Hematopoietic multipotent progenitor cell treated with erythropoietin and hydrocortisone succinate and interleukin-3 and kit ligand, for 4 days (in vitro differentiated cells): Measurements from ENCODE around the gene FAM53B.
A peak's percentile ranks its signal among the peaks of the same experiment; 100 is the strongest.

Experiments used
- DNase-seq: peaks from one replicate; pipeline ENCODE4 v3.0.0-alpha.2; 2015

FAM53B gene

DNA sequence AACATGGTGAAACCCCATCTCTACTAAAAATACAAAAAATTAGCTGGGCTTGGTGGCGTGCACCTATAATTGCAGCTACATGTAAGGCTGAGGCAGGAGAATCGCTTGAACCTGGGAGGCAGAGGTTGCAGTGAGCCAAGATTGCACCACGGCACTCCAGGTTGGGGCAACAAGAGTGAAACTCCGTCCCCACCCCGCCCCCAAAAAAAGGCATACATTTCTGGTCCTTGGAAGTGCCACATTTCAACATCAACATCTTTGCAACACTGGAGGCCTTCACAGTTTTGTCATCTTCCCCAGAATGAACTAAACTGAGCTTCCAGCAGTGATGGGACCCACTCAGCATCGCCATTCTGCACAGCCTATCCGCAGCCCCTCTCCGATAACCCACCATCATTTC, 36.6 kb downstream of the FAM53B start:
- no peak for DNase-seq

DNA sequence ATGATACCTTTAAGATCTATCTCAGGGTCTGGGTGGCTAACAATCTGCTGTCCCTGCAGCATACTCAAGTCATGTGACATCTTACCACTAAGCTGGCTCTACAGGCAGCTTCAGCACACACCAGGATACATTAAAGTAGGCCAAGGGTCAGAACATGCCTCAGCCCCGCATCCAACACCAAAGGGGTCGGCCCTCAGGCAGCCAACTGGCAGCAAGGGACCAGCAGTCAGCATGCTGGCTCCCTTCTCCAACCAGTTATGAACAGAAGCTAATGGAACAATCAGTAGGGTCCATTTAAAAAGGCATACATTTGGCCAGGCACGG, 37.1 kb downstream of the FAM53B start:
- no peak for DNase-seq

DNA sequence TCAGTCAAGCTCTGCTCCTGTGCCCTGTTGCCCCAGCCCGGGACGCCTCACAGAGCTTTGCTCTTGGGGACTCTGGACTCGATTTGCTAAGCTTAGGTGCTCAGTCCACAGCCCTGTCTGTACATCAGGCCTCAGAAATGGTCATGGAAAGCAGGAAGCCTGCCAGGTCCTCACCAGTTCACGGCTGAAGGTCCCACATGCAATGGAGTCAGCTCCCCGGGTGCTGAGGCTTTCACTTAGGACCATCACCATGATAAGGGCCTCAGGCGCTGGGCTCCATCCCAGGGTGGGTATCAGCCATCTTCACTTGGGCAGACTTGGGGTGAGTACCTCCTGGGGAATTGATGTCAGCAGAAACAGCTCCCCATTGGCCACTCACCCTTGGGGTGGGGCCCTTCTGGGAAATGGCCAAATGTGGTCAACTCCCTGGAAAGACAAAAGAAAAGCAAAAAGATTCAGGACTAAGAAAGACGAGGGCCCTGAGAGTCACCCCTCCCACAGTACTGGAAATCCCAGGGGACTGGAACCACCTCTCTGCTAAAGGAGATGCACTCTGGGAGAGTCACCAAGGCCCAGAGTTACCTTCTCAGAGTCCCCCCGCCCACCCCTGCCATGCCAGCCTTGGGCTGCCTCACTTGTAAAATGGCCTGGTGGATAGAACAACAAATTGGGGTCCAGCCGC, 37.6 kb downstream of the FAM53B start:
- no peak for DNase-seq

DNA sequence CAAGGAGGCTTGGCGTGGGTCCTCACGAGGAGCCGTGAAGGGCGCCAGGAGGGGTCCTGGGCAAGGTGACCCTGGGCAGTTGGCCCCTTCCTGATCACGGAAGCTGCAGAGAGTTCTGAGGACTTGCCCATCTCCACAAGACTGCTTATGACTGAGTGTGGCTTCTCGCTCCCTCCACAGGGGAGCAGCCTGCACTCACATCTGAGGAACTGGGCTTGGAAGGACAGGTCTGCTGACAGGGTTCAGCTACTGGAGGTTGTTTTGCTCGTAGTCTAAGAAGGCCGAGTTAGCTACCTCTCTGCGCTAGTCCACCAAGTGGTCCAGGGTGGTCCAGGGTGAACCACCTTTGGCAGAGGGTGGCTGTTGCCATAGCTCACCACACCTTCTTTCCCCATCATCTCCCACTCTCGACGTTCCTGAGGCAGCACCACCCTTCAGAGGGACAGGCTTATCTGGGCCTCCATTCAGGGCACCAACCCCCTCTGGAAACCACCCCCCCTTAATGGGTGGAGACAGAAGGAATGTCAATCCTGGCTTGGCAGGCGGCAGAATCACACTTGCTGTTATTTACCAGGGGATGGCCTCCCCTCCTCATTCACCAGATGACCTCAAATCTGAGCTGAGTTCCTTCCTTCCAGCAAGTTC, 38.2 kb downstream of the FAM53B start:
- DNase-seq, result peak; percentile 46

DNA sequence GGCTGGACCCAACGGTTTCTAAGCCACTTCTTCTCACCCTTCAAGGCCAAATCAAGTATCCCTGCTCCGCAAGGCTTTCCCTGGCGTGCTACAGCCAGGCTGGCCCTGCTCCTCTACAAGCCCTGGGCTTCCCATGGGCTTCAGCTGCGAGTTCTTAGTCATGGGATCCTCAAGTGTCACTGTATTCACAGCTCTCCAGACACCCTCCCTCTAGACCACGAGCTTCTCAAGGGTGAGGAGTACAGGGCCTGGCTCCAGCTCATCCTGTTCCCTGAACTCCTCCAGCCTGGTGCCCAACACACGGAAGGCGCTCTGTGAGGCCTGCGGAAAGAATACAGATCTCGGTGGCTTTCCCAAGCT, 38.8 kb downstream of the FAM53B start:
- no peak for DNase-seq

DNA sequence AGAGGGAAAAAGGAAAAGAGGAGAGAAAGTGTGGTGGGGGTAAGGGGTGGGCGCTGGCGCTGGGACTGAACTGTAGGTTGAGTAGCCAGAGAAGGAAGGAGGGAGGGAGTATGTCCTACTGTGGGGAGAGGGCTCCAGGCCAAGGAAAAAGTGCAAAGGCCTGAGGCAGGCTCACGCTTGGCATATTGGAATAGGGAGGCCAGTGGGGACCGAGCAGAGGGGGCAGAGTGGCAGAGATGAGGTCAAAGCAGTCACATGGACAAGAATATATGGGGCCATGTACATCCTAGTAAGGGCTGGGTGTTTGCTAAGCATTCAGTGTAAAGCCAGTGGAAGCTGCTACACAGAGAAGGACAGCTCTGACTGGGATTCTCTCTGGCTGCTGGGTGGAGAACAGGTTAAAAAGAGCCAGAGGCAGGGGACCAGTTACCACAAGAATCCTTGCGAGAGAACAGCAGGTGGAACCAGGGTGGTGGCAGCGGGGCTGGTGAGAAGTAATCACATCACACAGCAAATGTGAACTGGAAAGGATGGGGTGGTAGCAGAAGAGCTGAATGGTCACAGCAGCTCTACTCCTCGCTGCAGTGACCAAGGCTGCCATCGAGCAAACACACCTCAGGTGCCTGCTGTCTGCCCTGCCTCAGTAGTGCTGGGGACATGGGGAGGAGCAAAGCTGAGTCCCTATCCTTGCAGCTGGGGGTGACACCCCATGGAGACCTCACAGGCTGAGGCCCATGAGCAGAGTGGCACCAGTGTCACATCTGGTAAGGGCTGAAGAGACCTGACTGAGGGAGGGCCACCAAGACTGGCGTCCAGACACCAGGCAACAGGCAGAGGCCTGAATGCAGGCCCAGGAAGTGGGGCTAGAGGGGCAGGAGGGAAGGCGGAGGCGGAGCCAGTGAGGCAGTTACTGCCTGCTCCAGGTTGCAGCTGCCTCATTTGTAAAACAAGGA, 39.5 kb downstream of the FAM53B start:
- no peak for DNase-seq

DNA sequence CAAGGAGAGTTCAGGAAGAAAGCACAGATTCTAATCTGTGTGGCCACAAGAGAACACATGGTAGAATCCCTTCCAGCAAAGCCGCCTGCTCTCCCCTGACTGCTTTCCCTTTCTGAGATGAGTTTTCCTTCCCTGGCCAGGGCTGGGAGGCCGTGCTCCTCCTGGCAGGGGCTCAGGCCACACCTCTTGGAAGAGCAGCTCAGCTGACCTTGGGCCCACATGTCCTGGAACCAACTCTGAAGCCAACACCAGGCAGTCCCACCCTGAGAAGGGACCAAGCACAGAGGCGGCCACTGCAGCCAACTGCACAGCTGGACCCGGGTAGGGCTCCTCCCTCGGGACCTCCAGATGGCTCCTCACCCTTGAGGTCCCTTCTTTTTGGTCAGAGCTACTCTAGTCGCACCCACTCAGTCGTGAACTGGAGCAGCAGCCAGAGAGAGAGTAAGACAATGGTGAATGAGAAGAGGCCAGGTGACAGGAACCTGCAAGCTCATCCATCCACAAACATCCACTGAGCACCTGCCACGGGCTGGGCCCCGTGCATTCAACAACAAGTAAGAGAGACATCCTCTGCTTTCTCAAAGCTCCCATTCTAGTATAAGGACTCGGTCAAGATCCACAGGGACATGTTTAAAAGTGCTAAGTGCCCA, 40.3 kb downstream of the FAM53B start:
- no peak for DNase-seq

DNA sequence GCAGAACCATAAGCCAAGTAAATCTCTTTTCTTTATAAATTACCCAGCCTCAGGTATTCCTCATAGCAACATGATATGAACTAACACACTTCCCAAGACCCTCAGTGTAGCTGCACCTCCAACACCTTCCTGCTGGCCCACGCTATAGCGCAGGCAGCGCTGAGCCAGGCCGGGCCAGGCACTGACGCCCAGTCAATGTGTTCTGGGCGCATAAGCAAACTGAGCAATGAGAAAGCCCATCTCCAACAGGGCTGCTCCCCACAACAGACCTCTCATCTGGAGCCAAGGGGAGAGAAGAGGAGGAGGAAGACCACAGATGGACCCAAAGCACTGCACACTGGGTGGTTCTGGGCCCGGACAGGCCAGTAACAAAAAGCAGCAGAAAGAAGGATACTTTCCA, 40.8 kb downstream of the FAM53B start:
- DNase-seq, result no peak

DNA sequence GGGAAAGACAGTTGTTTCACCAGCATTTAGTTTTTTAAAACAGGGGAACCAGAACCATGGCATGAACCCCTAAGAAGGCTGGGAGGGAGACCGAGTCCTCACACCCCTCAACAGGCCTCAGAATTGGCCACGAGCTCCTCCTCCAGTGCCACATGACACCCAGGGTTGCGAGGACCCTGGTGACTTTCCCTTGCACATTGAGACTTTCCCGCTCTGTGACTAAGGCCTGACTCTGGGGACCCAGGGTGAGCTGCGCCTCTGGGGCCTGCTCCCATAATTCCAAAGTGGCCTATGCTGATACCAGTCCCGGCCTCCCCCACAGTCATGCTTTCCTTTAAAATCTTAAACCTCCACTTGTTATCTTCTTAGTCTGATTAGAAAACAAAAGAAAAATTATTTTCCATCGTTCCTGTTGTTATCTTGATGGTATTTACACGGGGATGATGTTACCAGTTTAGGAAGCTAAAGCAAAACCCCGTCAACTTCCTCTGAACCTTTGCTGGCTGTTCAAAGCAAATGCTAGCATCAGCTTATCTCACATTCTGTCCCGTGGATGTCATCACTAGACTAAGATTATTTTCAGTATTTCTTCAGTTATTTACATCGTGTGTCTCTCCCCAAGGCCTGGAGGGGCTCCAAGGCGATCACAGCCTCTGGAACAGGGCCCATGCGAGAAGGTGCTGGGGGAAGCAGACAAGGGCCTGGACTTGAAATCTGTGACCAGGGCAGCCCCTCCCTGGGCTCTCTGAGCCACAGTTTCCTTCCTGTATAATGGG, 42.1 kb downstream of the FAM53B start:
- DNase-seq, result peak; percentile 30

DNA sequence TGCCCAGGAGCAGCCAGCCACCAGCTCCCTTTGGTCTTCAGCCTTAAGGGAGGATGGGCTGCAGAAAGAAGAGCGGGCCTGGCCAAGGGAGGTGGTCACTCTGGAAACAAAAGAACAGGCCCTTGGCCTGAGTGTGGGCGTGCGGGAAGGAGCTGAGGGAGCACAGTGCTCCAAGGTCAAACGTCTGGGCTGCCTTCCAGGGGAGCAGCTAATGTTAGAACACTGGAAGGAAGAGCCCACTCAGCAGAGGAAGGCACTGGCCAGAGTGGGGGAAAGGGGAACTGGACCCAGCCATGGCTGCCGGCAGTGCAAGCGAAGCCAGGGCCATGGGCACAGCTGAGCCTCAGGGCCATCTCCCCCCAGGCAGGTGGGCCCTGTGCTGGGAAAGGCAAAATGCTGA, 42.7 kb downstream of the FAM53B start:
- no peak for DNase-seq

DNA sequence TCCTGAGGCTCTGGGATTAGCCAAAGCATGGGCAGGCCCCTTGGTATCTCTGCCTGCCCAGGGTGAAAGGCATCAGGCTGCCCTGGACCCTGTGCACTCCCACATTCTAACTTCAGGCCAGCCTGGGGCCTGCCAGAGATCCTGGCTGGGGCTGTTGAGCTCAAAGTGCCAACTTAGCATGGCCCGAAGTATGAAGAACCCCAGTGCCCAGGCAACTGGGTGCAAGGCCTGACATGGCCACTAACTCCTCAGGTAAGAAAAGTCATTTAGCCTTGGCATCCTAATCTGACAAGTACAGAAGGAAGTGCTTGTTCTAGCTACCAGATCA, 43.2 kb downstream of the FAM53B start:
- no peak for DNase-seq

DNA sequence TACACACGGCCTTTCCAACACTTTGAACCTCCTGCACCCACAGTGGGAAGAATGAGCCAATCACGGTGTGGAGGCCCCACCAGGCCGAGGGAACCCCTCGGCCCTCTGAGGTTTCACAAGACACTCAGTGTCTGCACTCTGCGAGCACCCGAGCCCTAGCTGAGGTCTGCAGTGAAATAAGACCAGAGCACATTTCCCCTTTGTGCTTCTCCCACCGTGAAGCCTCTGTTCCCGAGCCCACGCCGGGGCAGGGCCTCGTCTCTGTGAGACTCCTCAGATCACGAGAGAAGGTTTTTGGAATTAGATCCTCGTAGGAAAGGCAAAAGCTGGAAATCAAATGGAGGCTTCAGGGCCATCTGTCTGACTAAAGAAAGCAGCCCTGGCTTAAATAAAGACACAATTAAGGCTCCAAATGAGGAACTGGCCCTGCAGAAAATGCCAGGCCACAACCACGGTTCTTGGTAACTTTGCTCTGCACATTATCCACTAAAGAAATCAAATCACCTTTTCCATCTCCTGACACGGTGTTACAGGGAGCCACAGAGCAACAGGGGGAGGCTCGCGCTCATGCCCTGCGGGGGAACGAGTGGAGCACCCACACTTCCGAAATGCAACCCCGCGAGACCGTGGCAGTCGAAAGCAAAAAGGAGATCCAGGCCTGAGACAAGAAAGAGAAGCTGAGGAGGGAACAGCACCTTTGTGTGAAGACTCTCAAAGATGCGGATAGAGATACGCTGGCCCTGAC, 43.7 kb downstream of the FAM53B start:
- peak; percentile 47 for DNase-seq

DNA sequence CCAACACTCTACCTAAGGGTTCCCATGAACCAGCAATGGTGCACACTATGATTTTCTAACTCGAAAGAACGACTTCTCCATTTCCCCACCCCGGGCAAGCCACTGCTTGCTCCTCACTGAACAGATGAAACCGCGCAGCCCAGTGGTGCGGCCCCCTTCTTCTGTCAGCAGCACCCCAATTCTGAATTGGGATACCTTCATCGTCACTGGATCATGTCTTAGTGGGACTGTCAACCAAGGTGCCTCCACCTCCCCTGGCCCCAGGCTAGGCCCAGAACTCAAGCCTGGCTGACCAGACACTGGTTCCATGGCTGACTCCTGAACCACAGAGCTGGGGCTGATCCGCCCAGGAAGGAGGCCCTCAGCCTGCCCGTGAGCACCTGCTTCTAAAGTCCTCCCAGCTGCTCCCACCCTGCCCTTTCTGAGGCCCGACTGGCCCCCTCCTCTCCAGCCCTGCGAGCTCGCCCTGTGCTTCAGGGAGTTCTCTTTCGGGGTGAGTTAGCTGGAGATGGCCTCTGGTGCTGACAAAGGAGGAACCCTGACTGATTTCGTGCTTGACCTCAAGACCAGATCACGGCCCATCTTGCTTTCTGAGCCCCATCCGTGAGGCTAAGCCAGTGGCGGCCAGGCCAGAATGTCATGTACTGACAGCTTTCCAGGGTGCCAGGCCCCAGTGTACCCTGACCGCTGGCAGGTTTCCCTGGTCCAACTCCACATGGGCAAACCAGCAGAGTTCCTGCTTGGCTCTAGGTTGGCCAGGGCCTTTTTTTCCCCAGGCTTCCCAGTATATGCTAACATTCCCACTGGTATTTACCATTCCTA, 44.5 kb downstream of the FAM53B start:
- DNase-seq, result no peak

DNA sequence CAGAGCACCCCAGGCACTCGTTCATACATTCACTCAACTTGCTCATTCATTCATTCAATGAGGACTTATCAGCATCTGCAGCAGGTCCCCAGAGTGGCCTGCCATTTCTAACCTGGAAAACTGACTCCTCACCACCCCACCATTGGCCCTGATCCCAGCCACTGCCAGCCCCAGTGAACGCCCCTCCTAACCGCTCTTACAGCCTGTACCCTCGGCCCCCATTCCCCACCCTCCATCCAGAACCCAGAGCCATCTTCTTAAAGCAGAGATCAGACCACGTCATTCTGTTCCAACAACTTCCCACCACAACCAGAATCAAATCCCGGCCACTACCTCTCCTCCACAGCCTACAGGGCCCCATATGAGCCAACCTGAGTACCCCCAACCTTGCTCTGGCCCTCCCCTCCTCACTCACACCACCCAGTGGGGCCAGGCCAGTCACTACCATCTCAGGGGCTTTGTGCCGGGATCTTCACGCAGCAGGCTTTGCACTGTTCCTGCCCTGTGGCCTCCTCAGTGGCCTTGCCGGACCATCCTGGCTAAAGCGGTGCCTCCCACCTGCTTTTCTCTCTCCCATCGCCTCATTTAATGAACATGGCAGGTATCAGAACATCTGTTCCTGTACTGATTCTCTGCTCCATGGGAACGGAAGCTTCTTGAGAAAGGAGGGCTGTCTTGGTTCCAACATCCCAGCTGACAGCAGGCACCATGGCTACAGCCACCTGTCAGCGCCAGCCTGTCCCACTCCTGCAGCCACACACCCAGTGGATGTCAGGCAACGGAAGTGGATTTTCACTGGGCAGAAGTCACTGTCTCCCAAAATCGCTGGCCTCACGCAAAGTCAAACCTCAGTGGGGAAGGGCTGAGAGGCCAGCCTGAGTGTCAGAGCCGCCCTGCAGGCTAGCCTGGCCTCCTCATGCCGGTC, 45.4 kb downstream of the FAM53B start:
- peak; percentile 38 for DNase-seq

DNA sequence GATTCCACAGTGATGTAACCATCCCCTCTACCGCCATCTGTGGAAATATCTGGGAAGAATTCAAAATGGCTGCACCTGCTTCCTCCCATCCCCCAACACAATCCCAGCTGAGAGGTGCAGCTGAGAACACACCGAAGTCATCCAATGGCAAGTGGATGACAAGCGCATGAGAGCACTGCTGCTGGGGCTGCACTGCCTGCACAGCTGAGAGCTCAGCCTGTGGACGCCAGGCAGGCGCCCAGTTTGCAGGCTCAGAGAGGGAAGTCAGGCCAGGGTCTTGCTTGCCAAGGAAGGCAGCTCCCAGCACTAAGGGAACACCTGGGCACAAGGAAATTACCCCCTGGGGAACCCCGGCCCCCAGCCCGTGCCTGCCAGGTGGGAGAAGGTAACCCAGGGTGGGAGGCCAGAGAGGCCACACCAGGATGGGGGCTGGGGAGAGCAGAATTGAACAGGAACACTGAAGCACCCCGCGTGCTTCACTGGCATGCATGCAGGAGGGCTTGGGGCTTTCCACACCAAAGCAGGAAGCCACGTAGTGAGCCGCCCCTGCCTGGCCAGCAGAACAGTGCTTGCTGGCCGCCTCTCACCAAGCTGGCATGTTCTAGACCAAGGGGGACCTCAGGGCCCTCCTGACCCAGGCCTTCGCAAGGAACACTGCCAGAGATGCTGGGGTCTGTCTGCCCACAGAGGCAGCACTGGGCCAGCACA, 46.2 kb downstream of the FAM53B start:
- no peak for DNase-seq

DNA sequence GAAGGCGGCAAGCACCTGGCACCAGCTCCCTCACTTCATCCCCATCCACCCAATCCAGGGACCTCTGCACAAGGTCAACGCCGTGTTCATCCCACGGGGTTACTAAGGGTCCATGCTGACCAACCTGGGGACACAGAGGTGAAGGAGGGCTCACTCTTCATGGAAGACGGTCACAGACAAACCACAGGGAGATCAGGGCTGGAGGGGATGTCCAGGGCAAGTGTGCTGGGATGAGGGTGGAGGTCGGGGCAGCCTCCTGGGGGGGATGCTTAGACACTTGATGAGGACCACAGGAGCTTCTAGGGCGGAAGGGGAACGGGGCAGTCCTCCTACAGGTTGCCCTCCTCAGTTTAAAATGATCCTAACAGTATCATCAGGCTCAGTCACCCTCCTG, 46.7 kb downstream of the FAM53B start:
- no peak for DNase-seq

DNA sequence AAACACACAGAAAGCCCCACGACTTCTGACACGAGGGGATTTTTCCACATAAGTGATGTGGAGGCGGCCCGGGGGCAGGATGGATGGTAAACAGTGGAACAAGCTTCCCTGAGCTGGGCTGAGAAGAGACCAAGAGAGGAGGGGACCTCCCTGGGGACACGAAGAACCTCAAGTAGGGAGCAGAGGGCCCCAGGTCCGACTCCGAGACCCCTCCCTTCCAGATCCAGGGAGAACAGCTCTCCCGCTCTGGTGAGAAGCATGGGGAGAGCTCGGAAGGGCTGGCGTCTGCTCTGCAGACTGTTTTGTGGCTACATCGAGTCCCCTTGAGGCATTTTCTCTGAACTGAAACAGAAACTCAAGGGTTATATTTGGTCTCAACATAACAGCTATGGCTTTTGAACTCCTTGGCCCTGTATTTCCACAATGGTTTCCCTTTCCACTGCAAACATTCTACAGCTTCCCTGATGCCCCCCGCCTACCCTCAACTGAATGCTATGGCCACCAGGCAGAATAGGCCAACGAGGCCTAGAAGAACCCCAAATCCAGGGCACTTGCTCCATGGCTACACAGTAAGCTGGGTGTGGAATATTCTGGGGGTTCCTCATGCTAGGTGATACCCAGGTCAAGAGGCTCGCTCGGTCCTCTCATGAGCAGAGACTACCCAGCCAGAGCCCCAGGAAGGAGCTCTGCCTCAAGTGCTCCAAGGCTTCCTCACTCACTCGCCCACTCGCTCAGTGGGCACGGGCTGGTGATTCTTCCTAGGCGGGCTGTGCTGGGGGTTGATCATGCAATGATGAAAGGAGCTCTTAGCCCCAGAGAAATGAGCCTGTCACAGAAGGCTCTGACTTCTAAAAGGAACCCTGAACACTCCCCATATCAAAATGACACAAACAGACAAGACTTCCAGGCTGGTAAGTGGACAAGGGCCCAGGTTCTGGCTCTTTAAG, 47.5 kb downstream of the FAM53B start:
- no peak for DNase-seq

DNA sequence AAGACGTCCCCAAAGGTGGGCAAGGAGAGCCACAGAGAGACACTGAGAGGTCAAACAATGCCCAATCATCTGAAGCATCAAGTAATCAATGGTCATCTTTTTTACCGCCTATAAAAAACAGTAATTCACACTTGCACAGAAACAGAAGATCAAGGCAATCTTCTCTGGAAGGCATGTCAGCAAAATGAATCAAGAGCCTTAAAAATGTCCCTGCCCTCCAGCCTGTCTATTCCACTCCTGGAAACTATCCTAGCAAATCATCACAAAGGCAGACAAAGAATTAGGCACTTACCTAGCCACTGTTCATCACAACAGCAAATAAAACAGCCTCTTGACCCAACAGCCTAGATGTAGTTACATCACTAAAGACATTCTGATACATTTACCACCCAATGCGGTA, 48.9 kb downstream of the FAM53B start:
- no peak for DNase-seq
